Measurements from ENCODE around the gene ZDHHC21. TPM values are rescaled to one million over a fixed set of nuclear protein-coding genes. Genes with fewer than 3 reads are reported as not detected.

ZDHHC21 gene
- total RNA-seq, 1 experiment from 2014 or later = 10.2 TPM

DNA sequence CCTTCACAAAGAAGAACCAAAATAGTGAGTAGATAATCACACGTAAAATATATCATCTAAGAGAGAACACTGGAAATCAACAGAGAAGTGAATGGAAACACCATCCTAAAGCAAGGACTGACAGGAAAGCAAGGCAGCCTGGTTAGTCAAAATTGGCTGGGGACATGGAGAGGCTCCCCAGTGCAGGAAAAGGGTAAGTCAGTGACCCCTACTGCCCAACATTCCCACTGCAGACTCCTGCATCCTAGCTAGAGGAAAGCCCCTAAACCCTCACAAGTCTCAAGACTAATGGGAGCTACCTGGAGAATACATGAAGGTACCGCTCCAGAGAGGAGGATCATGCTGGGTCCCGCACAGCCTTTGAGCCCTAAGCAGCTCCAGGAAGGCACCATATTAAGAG, 60.1 kb downstream of the ZDHHC21 start:
- DNase-seq (ENCODE audit: extremely low read depth, low read depth) = no peak

GRCh38 chr9:14627513-14627912, 65.7 kb downstream of the ZDHHC21 start:
- DNase-seq (ENCODE audit: extremely low read depth, low read depth) = no peak

GRCh38 chr9:14618836-14619420, 74.3 kb downstream of the ZDHHC21 start:
- DNase-seq (ENCODE audit: extremely low read depth, low read depth) = no peak

DNA sequence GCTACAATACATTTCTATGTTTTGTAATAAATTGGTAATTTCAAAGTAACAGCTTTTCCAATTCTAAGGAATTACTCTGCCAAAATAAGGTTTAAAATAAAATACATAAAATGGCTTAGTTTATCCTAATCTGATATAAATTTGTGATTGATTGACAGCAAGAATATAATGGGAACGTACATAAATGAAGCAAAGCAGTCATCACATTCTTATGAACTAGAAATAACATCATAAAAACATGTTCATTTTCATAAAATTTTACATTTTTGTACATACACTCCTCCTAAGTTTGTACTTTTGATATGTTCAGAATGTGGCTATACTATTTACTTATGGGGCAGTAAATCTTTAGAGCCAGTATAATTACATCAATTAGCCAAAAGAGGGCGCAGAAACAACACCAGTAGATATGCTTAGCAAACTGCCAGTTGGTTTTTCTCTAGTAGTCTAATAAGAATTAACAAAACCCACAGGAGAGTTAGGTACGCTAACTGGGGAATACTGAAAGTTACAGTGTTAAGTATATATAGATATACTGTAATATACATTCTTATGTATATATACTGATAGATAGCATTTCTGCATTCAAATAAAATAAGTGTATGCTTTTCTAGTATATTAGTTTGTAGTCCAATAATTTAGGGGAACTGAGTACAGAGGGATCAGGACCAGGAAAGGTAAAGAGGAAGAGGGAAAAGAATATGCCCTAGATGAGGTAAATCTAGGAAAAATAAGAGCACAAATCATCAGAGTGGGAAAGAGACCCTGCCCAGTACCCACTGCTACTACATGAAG, 76.8 kb downstream of the ZDHHC21 start:
- DNase-seq (ENCODE audit: extremely low read depth, low read depth) = peak; percentile 45

GRCh38 chr9:14608540-14608939, 84.7 kb downstream of the ZDHHC21 start:
- DNase-seq (ENCODE audit: extremely low read depth, low read depth) = no peak

DNA sequence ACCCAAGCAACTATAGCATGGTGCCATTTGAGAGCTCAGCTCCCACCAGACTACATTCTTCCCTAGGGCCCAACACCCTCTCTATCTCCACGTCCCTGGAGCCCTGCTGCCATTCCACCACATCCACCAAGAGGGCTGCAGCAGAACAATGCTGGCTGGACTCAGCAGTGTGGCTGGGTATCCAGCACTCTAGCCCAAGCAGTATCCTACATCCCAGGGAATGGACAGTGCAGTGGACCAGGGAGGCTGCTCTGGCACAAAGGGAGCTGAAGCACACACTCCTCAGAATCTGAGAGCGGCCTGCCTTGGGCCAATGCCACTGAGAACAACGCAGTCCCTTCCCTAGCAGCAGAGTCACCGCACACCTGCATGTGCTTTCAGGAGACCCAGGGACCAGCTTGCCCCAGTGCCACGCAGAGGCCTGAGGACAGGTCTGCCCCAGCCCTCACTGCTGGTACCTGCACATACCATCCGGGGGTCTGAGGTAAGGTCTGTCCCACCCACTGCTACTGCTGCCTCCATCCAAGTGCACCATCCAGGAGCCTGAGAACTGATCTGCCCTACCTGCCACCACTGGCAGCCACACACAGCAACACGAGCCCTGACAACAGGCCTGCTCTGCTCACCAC, 95.9 kb downstream of the ZDHHC21 start:
- no peak for DNase-seq (ENCODE audit: extremely low read depth, low read depth)

GRCh38 chr9:14593406-14593805, 99.8 kb downstream of the ZDHHC21 start:
- no peak for DNase-seq (ENCODE audit: extremely low read depth, low read depth)

GRCh38 chr9:14591411-14591810, 101.8 kb downstream of the ZDHHC21 start:
- no peak for DNase-seq (ENCODE audit: extremely low read depth, low read depth)

DNA sequence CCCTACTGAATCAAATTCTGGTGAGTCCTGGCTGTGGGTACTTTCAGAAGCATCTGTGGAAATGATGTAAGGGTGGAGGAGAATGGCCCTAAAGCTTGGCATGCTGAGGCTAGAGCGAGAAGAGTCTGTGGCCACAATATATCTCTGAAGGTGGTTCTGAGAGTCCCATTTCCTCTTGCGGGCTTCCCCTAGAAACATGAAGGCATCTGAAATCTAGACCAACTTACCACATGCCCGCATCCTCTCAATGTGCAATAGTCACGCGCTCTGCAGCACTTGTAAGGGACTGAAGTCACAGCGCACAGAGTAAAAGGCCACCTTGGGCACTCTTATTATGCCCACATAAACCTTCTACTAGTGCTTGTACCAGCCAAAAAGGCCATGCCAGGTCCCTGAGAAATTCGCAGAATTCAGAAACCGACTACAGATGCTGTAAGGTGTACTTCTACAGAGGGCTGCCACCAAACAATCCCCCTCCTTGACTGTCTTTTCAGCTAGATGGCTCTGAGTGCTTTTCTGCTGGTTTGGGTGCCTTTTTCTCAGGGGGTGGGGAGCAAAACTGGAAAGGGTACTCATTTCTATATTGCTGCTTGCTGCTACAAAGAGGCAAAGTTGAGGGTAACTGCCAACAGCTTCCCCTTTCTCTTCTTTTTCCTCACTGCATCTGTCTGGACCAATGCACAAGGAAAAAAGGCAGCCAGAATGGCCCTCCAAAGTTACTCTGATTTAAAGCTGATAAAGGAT, 107.3 kb downstream of the ZDHHC21 start:
- DNase-seq (ENCODE audit: extremely low read depth, low read depth) = no peak

DNA sequence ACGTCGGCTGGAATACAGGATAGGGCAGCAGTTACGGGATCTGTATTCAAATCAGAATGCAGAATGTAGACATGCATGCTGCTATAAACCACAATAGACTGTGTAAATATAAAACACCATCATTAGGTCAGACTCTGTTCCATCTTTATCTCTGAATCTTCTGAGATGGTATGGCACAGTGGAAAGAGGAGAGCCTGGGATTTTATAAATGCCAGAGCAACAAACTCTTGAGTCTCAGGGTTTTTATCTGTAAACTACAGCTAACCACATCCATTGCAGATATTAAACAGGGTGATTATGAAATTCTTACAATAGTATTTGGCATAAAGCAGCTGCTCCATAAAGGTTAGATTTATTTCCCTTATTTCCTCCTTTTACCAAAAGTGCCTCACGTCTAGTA, 108.7 kb downstream of the ZDHHC21 start:
- no peak for DNase-seq (ENCODE audit: extremely low read depth, low read depth)

DNA sequence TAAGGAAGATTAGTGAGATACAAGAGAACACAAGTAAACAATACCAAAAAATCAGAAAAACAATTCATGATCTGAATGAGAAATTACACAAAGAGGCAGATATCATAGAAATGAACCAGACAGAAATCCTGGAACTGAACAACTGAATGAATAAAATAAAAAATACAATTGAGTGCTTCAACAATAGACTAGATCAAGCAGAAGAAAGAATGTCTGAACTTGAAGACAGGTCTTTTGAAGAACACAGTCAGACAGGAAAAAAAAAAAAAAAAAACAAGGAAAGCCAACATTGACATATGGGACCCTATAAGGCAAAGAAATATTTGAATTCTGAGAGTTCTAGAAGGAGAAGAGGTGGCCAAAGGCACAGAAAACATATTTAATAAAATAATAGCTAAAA, 115.2 kb downstream of the ZDHHC21 start:
- DNase-seq (ENCODE audit: extremely low read depth, low read depth) = no peak

GRCh38 chr9:14574173-14574572, 119.1 kb downstream of the ZDHHC21 start:
- DNase-seq (ENCODE audit: extremely low read depth, low read depth) = no peak

- no peak for DNase-seq (ENCODE audit: extremely low read depth, low read depth)
These were observed 119.9 kb downstream of the ZDHHC21 start for GRCh38 chr9:14573319-14573718.

DNA sequence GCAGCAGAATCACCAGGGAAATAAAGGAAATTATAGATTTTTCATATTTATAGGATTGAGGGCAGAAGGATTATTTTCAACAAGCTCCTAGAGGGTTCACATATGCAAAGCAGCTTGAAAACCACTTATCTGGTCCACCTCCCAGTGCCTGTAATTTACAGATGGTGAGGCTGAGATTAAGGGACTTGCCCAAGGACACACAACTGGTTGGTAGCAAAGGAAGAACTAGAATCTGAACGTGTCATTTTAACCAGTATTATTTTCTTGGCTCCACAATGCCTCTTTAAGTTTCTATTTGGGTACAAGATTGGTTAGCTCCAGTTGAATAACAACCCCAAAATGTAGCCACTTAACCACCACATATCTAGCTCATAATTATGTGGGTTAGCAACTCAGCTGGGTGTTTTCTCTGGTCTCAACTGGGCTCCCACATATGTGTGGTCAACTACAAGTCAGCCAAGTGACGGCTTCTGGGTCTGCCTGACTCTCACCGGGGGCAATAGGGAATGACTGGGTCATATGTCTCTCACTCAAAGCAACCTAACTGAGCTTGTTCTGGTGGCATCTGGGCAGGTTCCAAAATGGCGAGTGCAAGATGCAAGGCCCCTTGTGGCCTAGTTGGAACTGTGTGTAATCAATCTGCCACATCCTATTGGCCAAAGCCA, 127.7 kb downstream of the ZDHHC21 start:
- no peak for DNase-seq (ENCODE audit: extremely low read depth, low read depth)

DNA sequence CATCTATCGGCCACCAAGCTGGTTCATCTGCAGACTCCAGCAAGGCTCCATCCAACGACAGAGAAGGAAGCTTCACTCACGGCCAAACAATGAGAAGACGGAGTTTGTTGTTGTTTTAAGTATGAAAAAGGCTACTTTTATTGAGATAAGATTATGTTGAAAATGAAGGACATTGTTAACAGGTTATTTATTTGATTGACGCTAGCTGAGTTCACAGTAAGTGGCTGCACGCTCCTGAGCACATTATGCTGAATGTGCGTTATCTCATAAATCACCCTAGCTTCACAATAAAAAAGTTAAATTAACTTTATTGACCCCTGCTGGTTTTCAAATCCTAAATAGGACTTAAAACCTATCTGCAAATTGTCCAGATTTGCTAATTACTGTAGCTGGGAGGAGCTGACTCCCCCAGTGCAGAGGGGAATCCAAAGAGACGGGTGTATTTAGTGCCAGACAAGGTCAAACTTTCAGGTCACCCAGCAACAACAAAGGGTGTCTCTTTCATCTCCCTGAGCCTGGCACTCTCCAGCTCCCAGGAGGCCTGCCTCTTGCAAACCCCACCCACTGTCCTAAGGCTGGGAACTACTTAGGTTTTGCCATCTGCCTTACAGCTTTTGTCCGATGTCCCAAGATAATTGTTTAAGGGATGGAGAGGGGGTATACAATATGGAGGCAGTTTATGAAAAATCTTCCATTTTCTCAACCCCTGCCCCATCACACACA, 129.2 kb downstream of the ZDHHC21 start:
- no peak for DNase-seq (ENCODE audit: extremely low read depth, low read depth)

DNA sequence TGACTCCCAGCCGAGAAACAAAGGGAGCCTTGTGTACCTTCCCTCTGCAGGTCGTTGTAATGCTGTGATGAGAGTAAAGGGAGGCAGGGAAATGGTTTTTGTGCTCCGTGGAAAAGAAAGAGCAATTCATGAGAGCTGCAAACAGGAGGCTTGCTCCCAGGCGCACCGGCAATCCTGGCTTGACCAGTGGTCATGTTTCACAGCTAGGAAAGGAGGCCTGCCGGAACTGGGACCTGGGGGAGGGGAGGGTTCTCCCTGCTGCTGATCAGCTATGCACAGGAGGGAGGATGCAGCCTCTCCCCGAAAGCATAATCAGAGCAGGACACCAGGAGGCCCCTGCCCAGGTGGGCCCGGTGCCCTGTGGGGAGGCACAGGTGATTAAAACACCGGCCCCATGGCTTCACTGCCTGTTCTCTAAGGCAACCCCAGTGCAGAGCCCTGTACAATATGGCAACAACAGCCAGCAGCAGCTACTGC, 131.3 kb downstream of the ZDHHC21 start:
- DNase-seq (ENCODE audit: extremely low read depth, low read depth) = no peak
